Uterus (tissue), 2 donors: Measurements from ENCODE around the gene WDR43.

ENCODE experiments used
- CTCF ChIP-seq, 4 experiments: fragments of 200-600 bp in 2 of 4; fragments of 450-650 bp in 2 of 4; sonication (generic) in 2 of 4; IDR thresholded peaks; one replicate each; pipeline ENCODE4 v1.5.1; 2016 to 2019; ENCODE audit warnings: antibody characterized with exemption in 4 of 4, mild to moderate bottlenecking in 2 of 4, moderate library complexity in 1 of 4
- POLR2A ChIP-seq, 2 donors: fragments of 450-650 bp; IDR thresholded peaks; one replicate each; pipeline ENCODE4 v1.6.1; 2016; ENCODE audit warnings: antibody characterized with exemption in 2 of 2, mild to moderate bottlenecking in 1 of 2, moderate library complexity in 1 of 2

- TF ChIP-seq CTCF (IDR thresholded peaks at IDR 0.05), result no peak
- TF ChIP-seq POLR2A (IDR thresholded peaks at IDR 0.05), result no peak
Observed at GRCh38 chr2:28906821-28907220, 12.4 kb downstream of the WDR43 start.
